Stomach (tissue), 9 donors: ENCODE data around the gene GAL3ST2. TPM values are rescaled to one million over a fixed set of nuclear protein-coding genes. Genes with fewer than 3 reads are reported as not detected.

Experiments
- DNase-seq, 2 donors: peaks; one replicate each; pipeline versions ENCODE4 v3.0.0 to v3.0.0-alpha.2; 2013 to 2019
- H3K27ac ChIP-seq, 5 donors: fragments of 200-600 bp in 4 of 5; sonication (generic) in 4 of 5; one replicate each; pipeline ENCODE4 v1.5.1; 2013 to 2019; ENCODE audit warnings: mild to moderate bottlenecking in 1 of 5, moderate library complexity in 1 of 5
- H3K27me3 ChIP-seq, 3 donors: fragments of 200-600 bp; sonication (generic); one replicate each; pipeline ENCODE4 v1.5.1; 2017 to 2019; ENCODE audit warnings: mixed run types in 1 of 3
- H3K36me3 ChIP-seq, 4 donors: fragments of 200-600 bp; sonication (generic); 1 replicate in 3 of 4; 2 replicates in 1 of 4; pipeline ENCODE4 v1.5.1; 2016 to 2019
- H3K4me1 ChIP-seq, 4 donors: fragments of 200-600 bp; sonication (generic); one replicate each; pipeline ENCODE4 v1.5.1; 2016 to 2019
- H3K4me3 ChIP-seq, 4 donors: fragments of 200-600 bp; sonication (generic) in 3 of 4; one replicate each; pipeline ENCODE4 v1.5.1; 2016 to 2019; ENCODE audit warnings: mild to moderate bottlenecking in 1 of 4
- H3K9me3 ChIP-seq, 4 donors: fragments of 200-600 bp; sonication (generic); one replicate each; pipeline ENCODE4 v1.5.1; 2016 to 2019
- CTCF ChIP-seq, 7 experiments: fragments of 450-650 bp in 4 of 7; fragments of 200-600 bp in 3 of 7; sonication (generic) in 3 of 7; IDR thresholded peaks; one replicate each; pipeline ENCODE4 v1.5.1; 2016 to 2019; ENCODE audit warnings: antibody characterized with exemption in 7 of 7, control low read depth in 2 of 7, mild to moderate bottlenecking in 1 of 7
- EP300 ChIP-seq: sonication (generic); formaldehyde crosslinking; IDR thresholded peaks from one replicate; pipeline ENCODE4 v1.6.1; 2017; ENCODE audit warnings: antibody characterized with exemption
- POLR2A ChIP-seq, 4 donors: fragments of 450-650 bp; IDR thresholded peaks; one replicate each; pipeline ENCODE4 v1.6.1; 2016; ENCODE audit warnings: antibody characterized with exemption in 4 of 4, control low read depth in 2 of 4, mild to moderate bottlenecking in 1 of 4, moderate library complexity in 1 of 4
- POLR2AphosphoS5 ChIP-seq, 3 donors: sonication (generic); formaldehyde crosslinking; IDR thresholded peaks; one replicate each; pipeline ENCODE4 v1.6.1; 2016; ENCODE audit warnings: antibody characterized with exemption in 3 of 3
- WGBS, 5 donors: extraction: QIAGEN DNeasy Blood & Tissue Kit in 3 of 5; methylation state at CpG; one replicate each; pipeline versions ENCODE4 v1.1.5 to v1.1.7; 2013 to 2018; 5-methylcytosine and 5-hydroxymethylcytosine counted together
- intact Hi-C: fragments of 100-400 bp; cut with DNase I; formaldehyde crosslinking; loops from one replicate; pipeline ENCODE4 v1.15.1; 2023; ENCODE audit warnings: low total_unique reads
- polyA plus RNA-seq, 3 donors: library from polyadenylated mRNA; stranded (reverse); fragments of 200-250 nt; gene quantifications; one replicate each; pipeline ENCODE4 v1.2.3, GENCODE V29; 2013
- total RNA-seq, 5 donors: library from RNA; depleted of rRNA; stranded (reverse); fragments of >200 nt; gene quantifications; one replicate each; pipeline versions ENCODE4 v1.1.0 to v1.2.3, GENCODE V29; 2014 to 2016
- donor health status: healthy with polysubstance abuse.
- donor health status: Bipolar disorder and iron deficiency.
- donor health status: healthy.

The GAL3ST2 gene
- total and polyA plus RNA-seq, 8 donors, result 311 TPM; not detected in 7

- intact Hi-C loops, result no loop called here
- WGBS, 5 donors, result 92 to 96% (median 93%) methylated on average over 6 to 24 of the region's 24 CpGs
- Histone ChIP-seq H3K27ac (no peak overlapping the region), H3K4me3 (no peak overlapping the region), H3K9me3 (no peaks in the 10 kb centered on the region), H3K36me3 (peaks cover 15 to 71% (median 60%) of the 10 kb centered on the region in 4 donors), H3K27me3 (no peaks in the 10 kb centered on the region), H3K4me1 (peaks cover 0 to 25% (median 0%) of the 10 kb centered on the region in 4 donors)
- no peak for DNase-seq
- TF ChIP-seq CTCF (IDR thresholded peaks at IDR 0.05), result no peak
- TF ChIP-seq POLR2AphosphoS5 (IDR thresholded peaks at IDR 0.05), result no peak
- no peak for TF ChIP-seq EP300
- TF ChIP-seq POLR2A (IDR thresholded peaks at IDR 0.05), result no peak
Measured at GRCh38 chr2:241744028-241744754, 32.4 kb upstream of the GAL3ST2 start.

GRCh38 chr2:241745276-241745675, 31.3 kb upstream of the GAL3ST2 start:
- TF ChIP-seq POLR2AphosphoS5 (IDR thresholded peaks at IDR 0.05) (no peak), POLR2A (IDR thresholded peaks at IDR 0.05) (no peak), CTCF (IDR thresholded peaks at IDR 0.05) (no peak), EP300 (no peak)
- H3K9me3 ChIP-seq, result no peaks in the 10 kb centered on the region
- H3K4me3 ChIP-seq, result no peak overlapping the region
- H3K4me1 ChIP-seq, result peaks cover 0 to 15% (median 0%) of the 10 kb centered on the region in 4 donors
- H3K27me3 ChIP-seq, result no peaks in the 10 kb centered on the region
- DNase-seq, result no peak
- peaks cover 15 to 82% (median 66%) of the 10 kb centered on the region in 4 donors for H3K36me3 ChIP-seq
- 96 to 98% (median 96%) methylated on average over 13 of the region's 13 CpGs for WGBS, 5 donors
- intact Hi-C loops, result no loop called here
- no peak overlapping the region for H3K27ac ChIP-seq

GRCh38 chr2:241746084-241746483, 30.5 kb upstream of the GAL3ST2 start:
- Histone ChIP-seq H3K27me3 (no peaks in the 10 kb centered on the region), H3K27ac (no peak overlapping the region), H3K4me3 (no peak overlapping the region), H3K4me1 (peaks cover 0 to 7% (median 0%) of the 10 kb centered on the region in 4 donors), H3K9me3 (no peaks in the 10 kb centered on the region), H3K36me3 (peaks cover 17 to 90% (median 73%) of the 10 kb centered on the region in 4 donors)
- intact Hi-C loops, result no loop called here
- DNase-seq, result no peak
- WGBS, 5 donors, result 97 to 99% (median 97%) methylated on average over 4 of the region's 4 CpGs
- no peak for TF ChIP-seq POLR2A (IDR thresholded peaks at IDR 0.05)

GRCh38 chr2:241748468-241749256, 28.0 kb upstream of the GAL3ST2 start:
- intact Hi-C loops, result no loop called here
- 89 to 93% (median 90%) methylated on average over 30 to 32 of the region's 32 CpGs for WGBS, 5 donors
- Histone ChIP-seq H3K27me3 (no peaks in the 10 kb centered on the region), H3K36me3 (peaks cover 18 to 97% (median 92%) of the 10 kb centered on the region in 4 donors), H3K4me1 (no peaks in the 10 kb centered on the region), H3K9me3 (no peaks in the 10 kb centered on the region), H3K27ac (no peak overlapping the region), H3K4me3 (no peak overlapping the region)
- TF ChIP-seq POLR2A (IDR thresholded peaks at IDR 0.05) (no peak), CTCF (IDR thresholded peaks at IDR 0.05) (no peak), POLR2AphosphoS5 (IDR thresholded peaks at IDR 0.05) (no peak), EP300 (no peak)
- no peak for DNase-seq
